SH-SY5Y (cell line): ENCODE results near the gene UBXN10.

Source experiments
- GATA2 ChIP-seq: IDR thresholded peaks from 2 replicates; pipeline ENCODE4 v1.6.1; 2011; ENCODE audit warnings: mild to moderate bottlenecking, low read depth, low read length
- GATA3 ChIP-seq: IDR thresholded peaks from 2 replicates; pipeline ENCODE4 v1.6.1; 2011; ENCODE audit warnings: low read depth, mild to moderate bottlenecking, low read length, moderate library complexity

DNA sequence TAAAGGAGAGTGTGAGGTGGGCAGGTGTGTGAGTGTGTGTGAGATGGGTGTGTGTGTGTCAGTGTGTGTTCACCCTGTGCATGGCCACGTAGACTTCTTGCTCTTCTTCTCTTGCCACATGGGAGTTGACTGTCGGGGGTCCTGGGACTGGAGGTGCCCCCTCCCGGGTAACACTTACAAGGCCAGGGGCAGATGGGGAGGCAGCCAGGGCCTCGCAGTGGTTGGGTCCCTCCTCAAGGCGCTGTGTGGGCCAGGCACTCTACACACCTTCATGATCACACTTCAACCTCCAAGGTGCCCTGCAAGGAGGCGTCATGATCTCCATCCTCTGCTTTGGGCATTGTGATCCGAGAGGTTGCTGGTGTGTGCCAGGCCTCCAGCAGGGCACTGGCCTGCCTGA lies 44.4 kb upstream of the UBXN10 start:
- TF ChIP-seq GATA2 (no peak), GATA3 (no peak)
